IMR-90 (cell line): Measurements from ENCODE around the gene SLC27A2.

Experiments
- CEBPB ChIP-seq: IDR thresholded peaks from 2 replicates; pipeline ENCODE4 v1.6.1; 2012; ENCODE audit warnings: low read depth, low read length, improper control_type of control experiment
- CHD1 ChIP-seq: IDR thresholded peaks from 2 replicates; pipeline ENCODE4 v1.6.1; 2012; ENCODE audit warnings: low read depth, low read length, improper control_type of control experiment
- FOS ChIP-seq: fragments of 150-350 bp; IDR thresholded peaks from 2 replicates; pipeline ENCODE4 v1.6.1; 2016; ENCODE audit warnings: low read depth, low read length
- MAZ ChIP-seq: IDR thresholded peaks from 2 replicates; pipeline ENCODE4 v1.6.1; 2012; ENCODE audit warnings: low read depth, mild to moderate bottlenecking, low read length, improper control_type of control experiment, moderate library complexity, borderline replicate concordance
- MXI1 ChIP-seq: IDR thresholded peaks from 2 replicates; pipeline ENCODE4 v1.6.1; 2012; ENCODE audit warnings: low read depth, mild to moderate bottlenecking, low read length, moderate library complexity, borderline replicate concordance
- NFE2L2 ChIP-seq: fragments of 150-350 bp; IDR thresholded peaks from 2 replicates; pipeline ENCODE4 v1.6.1; 2016; ENCODE audit warnings: low read depth, mild to moderate bottlenecking, low read length
- POLR2A ChIP-seq: IDR thresholded peaks from 2 replicates; pipeline ENCODE4 v1.6.1; 2012; ENCODE audit warnings: mild to moderate bottlenecking, low read depth, low read length
- RAD21 ChIP-seq: IDR thresholded peaks from 2 replicates; pipeline ENCODE4 v1.6.1; 2012; ENCODE audit warnings: low read length, improper control_type of control experiment
- RCOR1 ChIP-seq: IDR thresholded peaks from 2 replicates; pipeline ENCODE4 v1.6.1; 2012; ENCODE audit warnings: mild to moderate bottlenecking, low read length, improper control_type of control experiment; ENCODE audit not compliant: insufficient replicate concordance
- RFX5 ChIP-seq: IDR thresholded peaks from 2 replicates; pipeline ENCODE4 v1.8.0; 2012; ENCODE audit warnings: low read depth, mild to moderate bottlenecking, low read length, moderate library complexity
- SMC3 ChIP-seq: fragments of 150-350 bp; IDR thresholded peaks from 2 replicates; pipeline ENCODE4 v1.6.1; 2016; ENCODE audit warnings: low read depth, mild to moderate bottlenecking, antibody characterized with exemption, low read length, moderate library complexity
- TF ChIP-seq, protein P1 (sequence below): conservative IDR thresholded peaks from 2 replicates; pipeline ENCODE4 v1.5.1; 2012; ENCODE audit warnings: mild to moderate bottlenecking, low read depth, low read length, improper control_type of control experiment
- TF ChIP-seq, protein P2 (sequence below): fragments of 150-350 bp; IDR thresholded peaks from 2 replicates; pipeline ENCODE4 v1.6.1; 2016; ENCODE audit warnings: low read depth, mild to moderate bottlenecking, low read length, moderate library complexity, borderline replicate concordance
- TF ChIP-seq, protein P3 (sequence below): fragments of 150-350 bp; IDR thresholded peaks from 2 replicates; pipeline ENCODE4 v1.6.1; 2017; ENCODE audit warnings: mild to moderate bottlenecking, antibody characterized with exemption, low read length, low read depth

DNA sequence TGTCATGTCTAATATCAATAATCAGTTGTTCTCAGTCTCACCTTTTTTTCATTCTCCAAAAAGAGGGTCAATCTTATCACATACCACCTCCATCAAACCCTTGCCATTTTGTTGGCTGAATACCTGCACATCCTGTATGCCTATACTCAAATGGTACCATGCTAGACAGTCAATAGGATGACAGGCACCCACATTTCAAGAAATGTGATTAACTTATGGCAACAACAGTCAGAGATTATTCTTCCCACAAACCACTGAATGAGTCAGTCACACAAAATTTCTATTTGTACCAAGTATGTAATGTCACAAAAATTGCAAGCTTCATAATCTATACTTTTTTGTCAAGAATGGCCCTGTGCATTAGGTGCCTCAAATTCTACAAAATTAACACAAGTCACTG is 5.1 kb upstream of the SLC27A2 start:
- TF ChIP-seq, protein P1, sequence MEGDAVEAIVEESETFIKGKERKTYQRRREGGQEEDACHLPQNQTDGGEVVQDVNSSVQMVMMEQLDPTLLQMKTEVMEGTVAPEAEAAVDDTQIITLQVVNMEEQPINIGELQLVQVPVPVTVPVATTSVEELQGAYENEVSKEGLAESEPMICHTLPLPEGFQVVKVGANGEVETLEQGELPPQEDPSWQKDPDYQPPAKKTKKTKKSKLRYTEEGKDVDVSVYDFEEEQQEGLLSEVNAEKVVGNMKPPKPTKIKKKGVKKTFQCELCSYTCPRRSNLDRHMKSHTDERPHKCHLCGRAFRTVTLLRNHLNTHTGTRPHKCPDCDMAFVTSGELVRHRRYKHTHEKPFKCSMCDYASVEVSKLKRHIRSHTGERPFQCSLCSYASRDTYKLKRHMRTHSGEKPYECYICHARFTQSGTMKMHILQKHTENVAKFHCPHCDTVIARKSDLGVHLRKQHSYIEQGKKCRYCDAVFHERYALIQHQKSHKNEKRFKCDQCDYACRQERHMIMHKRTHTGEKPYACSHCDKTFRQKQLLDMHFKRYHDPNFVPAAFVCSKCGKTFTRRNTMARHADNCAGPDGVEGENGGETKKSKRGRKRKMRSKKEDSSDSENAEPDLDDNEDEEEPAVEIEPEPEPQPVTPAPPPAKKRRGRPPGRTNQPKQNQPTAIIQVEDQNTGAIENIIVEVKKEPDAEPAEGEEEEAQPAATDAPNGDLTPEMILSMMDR: no peak
- TF ChIP-seq CEBPB: no peak
- TF ChIP-seq RFX5: no peak
- no peak for TF ChIP-seq POLR2A
- no peak for TF ChIP-seq NFE2L2
- no peak for TF ChIP-seq FOS
- no peak for TF ChIP-seq MAZ
- TF ChIP-seq MXI1: no peak
- TF ChIP-seq, protein P2, sequence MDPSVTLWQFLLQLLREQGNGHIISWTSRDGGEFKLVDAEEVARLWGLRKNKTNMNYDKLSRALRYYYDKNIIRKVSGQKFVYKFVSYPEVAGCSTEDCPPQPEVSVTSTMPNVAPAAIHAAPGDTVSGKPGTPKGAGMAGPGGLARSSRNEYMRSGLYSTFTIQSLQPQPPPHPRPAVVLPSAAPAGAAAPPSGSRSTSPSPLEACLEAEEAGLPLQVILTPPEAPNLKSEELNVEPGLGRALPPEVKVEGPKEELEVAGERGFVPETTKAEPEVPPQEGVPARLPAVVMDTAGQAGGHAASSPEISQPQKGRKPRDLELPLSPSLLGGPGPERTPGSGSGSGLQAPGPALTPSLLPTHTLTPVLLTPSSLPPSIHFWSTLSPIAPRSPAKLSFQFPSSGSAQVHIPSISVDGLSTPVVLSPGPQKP: no peak
- TF ChIP-seq SMC3: no peak
- TF ChIP-seq, protein P3, sequence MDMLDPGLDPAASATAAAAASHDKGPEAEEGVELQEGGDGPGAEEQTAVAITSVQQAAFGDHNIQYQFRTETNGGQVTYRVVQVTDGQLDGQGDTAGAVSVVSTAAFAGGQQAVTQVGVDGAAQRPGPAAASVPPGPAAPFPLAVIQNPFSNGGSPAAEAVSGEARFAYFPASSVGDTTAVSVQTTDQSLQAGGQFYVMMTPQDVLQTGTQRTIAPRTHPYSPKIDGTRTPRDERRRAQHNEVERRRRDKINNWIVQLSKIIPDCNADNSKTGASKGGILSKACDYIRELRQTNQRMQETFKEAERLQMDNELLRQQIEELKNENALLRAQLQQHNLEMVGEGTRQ: no peak
- TF ChIP-seq RAD21: no peak
- TF ChIP-seq CHD1: no peak
- TF ChIP-seq RCOR1: no peak
